PC-9 (cell line): ENCODE measurements around the gene PPL. TPM values are rescaled to one million over a fixed set of nuclear protein-coding genes. Genes with fewer than 3 reads are reported as not detected.

Experiments used
- BruUV-seq: library from RNA; stranded (reverse); fragments of 400-500 nt; replicated peaks from 2 replicates; lab custom pipeline; 2021; lab: Mats Ljungman, UMichigan
- CTCF ChIA-PET: fragments of 300-600 bp; sonication (Branson Sonifier 250); formaldehyde crosslinking; loops from one replicate; lab custom pipeline; 2022; ENCODE audit warnings: antibody characterized with exemption; lab: Charles Lee
- POLR2A ChIA-PET: fragments of 300-600 bp; sonication (Branson Sonifier 250); formaldehyde crosslinking; loops from one replicate; lab custom pipeline; 2022; ENCODE audit warnings: antibody characterized with exemption; ENCODE audit not compliant: unreplicated experiment; lab: Charles Lee
- DNase-seq, 2 experiments: peaks; one replicate each; pipeline versions ENCODE4 v3.0.0 to v3.0.0-alpha.2; 2015 to 2022; ENCODE audit warnings: mixed read lengths in 1 of 2
- H2AFZ ChIP-seq: fragments of 200-600 bp; sonication (generic); 2 replicates; pipeline ENCODE4 v1.8.1; 2017; ENCODE audit warnings: antibody characterized with exemption
- H3F3A ChIP-seq: fragments of 200-600 bp; sonication (generic); 2 replicates; pipeline ENCODE4 v1.8.1; 2017; ENCODE audit warnings: antibody characterized with exemption, mild to moderate bottlenecking, low read depth; ENCODE audit not compliant: insufficient read depth
- H3K27ac ChIP-seq: fragments of 200-600 bp; sonication (generic); 2 replicates; pipeline ENCODE4 v1.6.1; 2016; ENCODE audit warnings: mixed run types
- H3K27me3 ChIP-seq: fragments of 200-600 bp; sonication (generic); 2 replicates; pipeline ENCODE4 v1.6.1; 2016; ENCODE audit warnings: low read depth, mixed run types; ENCODE audit not compliant: insufficient read depth
- H3K36me3 ChIP-seq: fragments of 200-600 bp; sonication (generic); 2 replicates; pipeline ENCODE4 v1.6.1; 2016; ENCODE audit warnings: low read depth, mixed run types
- H3K4me1 ChIP-seq: fragments of 200-600 bp; sonication (generic); replicated peaks from 2 replicates; pipeline ENCODE4 v1.6.1; 2016; ENCODE audit warnings: mixed run types; ENCODE audit not compliant: insufficient read depth
- H3K4me2 ChIP-seq: fragments of 200-600 bp; sonication (generic); 2 replicates; pipeline ENCODE4 v1.6.1; 2017; ENCODE audit warnings: mixed run types
- H3K4me3 ChIP-seq: fragments of 200-600 bp; sonication (generic); 2 replicates; pipeline ENCODE4 v1.6.1; 2016; ENCODE audit warnings: mixed run types
- H3K79me2 ChIP-seq: fragments of 200-600 bp; sonication (generic); 2 replicates; pipeline ENCODE4 v1.6.1; 2017; ENCODE audit warnings: low read depth, mixed run types
- H3K9me2 ChIP-seq: fragments of 200-600 bp; sonication (generic); 2 replicates; pipeline ENCODE4 v1.8.1; 2017; ENCODE audit warnings: mild to moderate bottlenecking; ENCODE audit not compliant: insufficient read depth
- H3K9me3 ChIP-seq: fragments of 200-600 bp; sonication (generic); 2 replicates; pipeline ENCODE4 v1.8.1; 2016; ENCODE audit warnings: low read depth; ENCODE audit not compliant: insufficient read depth
- H4K20me1 ChIP-seq: fragments of 200-600 bp; sonication (generic); 2 replicates; pipeline ENCODE4 v1.8.1; 2017; ENCODE audit not compliant: insufficient read depth
- CTCF ChIP-seq: fragments of 200-600 bp; sonication (generic); conservative IDR thresholded peaks from 2 replicates; pipeline ENCODE4 v1.6.1; 2017; ENCODE audit warnings: mixed run types, antibody characterized with exemption, mild to moderate bottlenecking, moderate library complexity
- EZH2 ChIP-seq: fragments of 200-600 bp; sonication (generic); IDR thresholded peaks from 2 replicates; pipeline ENCODE4 v1.8.0; 2017; ENCODE audit warnings: antibody characterized with exemption, low read depth
- intact Hi-C: fragments of 100-400 bp; cut with micrococcal nuclease; formaldehyde crosslinking; loops from one replicate; pipeline ENCODE4 v1.10.0; 2022; ENCODE audit not compliant: unreplicated experiment
- total RNA-seq: library from RNA; stranded (reverse); gene quantifications from 2 replicates; pipeline ENCODE4 v1.2.3, GENCODE V29; 2021

Gene PPL
- total RNA-seq, 1 experiment from 2014 or later: 187 TPM

- ChIA-PET POLR2A (no interaction called here), CTCF (interaction anchor here (0.7 kb wide), 1 partner anchor 143 kb away, joined by 3 read pairs; no protein-coding TSS in a partner anchor)
- TF ChIP-seq CTCF (no peak), EZH2 (no peak)
- Histone ChIP-seq H3K27me3 (no peaks in the 10 kb centered on the region), H3K36me3 (peaks cover 57% of the 10 kb centered on the region), H3F3A (peaks cover 62% of the 10 kb centered on the region), H3K4me1 (peaks cover 27% of the 10 kb centered on the region), H3K4me3 (no peak overlapping the region), H3K9me3 (no peaks in the 10 kb centered on the region), H3K4me2 (no peak overlapping the region), H3K27ac (no peak overlapping the region), H3K9me2 (no peaks in the 10 kb centered on the region), H2AFZ (no peak overlapping the region), H3K79me2 (no peaks in the 10 kb centered on the region), H4K20me1 (peaks cover 47% of the 10 kb centered on the region)
- no peak for DNase-seq
- intact Hi-C loops: loop anchor here (2.0 kb wide), 4 partner anchors 29 to 73 kb away; partner anchors contain the start of genes GLYR1, PPL and UBN1
- BruUV-seq: no TSS peak
These were observed 53.4 kb downstream of the PPL start for GRCh38 chr16:4883501-4883900.

- Histone ChIP-seq H3K4me3 (no peak overlapping the region), H3K4me1 (peaks cover 27% of the 10 kb centered on the region), H4K20me1 (peaks cover 47% of the 10 kb centered on the region), H3K9me3 (no peaks in the 10 kb centered on the region), H3K36me3 (peaks cover 55% of the 10 kb centered on the region), H3K4me2 (peak overlapping the region; percentile 34; the same call in 1 of the 2 replicates), H3K27me3 (no peaks in the 10 kb centered on the region), H3F3A (peaks cover 60% of the 10 kb centered on the region), H3K9me2 (no peaks in the 10 kb centered on the region), H2AFZ (no peak overlapping the region), H3K27ac (peak overlapping the region; percentile 53), H3K79me2 (no peaks in the 10 kb centered on the region)
- peak; percentile 93 for DNase-seq
- no TSS peak for BruUV-seq
- intact Hi-C loops: loop anchor here (1.0 to 2.0 kb wide), 6 partner anchors 30 to 74 kb away; partner anchors contain the start of genes GLYR1, PPL and UBN1
- CTCF ChIA-PET: no interaction called here
- TF ChIP-seq CTCF: no peak
- TF ChIP-seq EZH2: no peak
- POLR2A ChIA-PET: no interaction called here
These were observed 54.2 kb downstream of the PPL start for GRCh38 chr16:4882633-4883285.

- Histone ChIP-seq H3F3A (peaks cover 62% of the 10 kb centered on the region), H3K9me3 (no peaks in the 10 kb centered on the region), H3K36me3 (peaks cover 54% of the 10 kb centered on the region), H3K9me2 (no peaks in the 10 kb centered on the region), H4K20me1 (peaks cover 47% of the 10 kb centered on the region), H3K4me3 (no peak overlapping the region), H3K4me2 (peak overlapping the region; percentile 34; the same call in 1 of the 2 replicates), H3K27ac (peak overlapping the region; percentile 53), H2AFZ (no peak overlapping the region), H3K4me1 (peaks cover 31% of the 10 kb centered on the region), H3K79me2 (no peaks in the 10 kb centered on the region), H3K27me3 (no peaks in the 10 kb centered on the region)
- no peak for TF ChIP-seq CTCF
- no peak for TF ChIP-seq EZH2
- intact Hi-C loops: loop anchor here (1.0 to 2.0 kb wide), 6 partner anchors 31 to 75 kb away; partner anchors contain the start of genes GLYR1, PPL and UBN1
- ChIA-PET CTCF (no interaction called here), POLR2A (no interaction called here)
- BruUV-seq: no TSS peak
- DNase-seq: no peak
These were observed 54.8 kb downstream of the PPL start for GRCh38 chr16:4882000-4882632.
